ENCODE measurements around the gene SFMBT2.
"Not testable (repeated sequence)": the region's sequence is repeated elsewhere in the genome, so short reads cannot be mapped to it uniquely, and the experiment has no call there.

SFMBT2 gene

DNA sequence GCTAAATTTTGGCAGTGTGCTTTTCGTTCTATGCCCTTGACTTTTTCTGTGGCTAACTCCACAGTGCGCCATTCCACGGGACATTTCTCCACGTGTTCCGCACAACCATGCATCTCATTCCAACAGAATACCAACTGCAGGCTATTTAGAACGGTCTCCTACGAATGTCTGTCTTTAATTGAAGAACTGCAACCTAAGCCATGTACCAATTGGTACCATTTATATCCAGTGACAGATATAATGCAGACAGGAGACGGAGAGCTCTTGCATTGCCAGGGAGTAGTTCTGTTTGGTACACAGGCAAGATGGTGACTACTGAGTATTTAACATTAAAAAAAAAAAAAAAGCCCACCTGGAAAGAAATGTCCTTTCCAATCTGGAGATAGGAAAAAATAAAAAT is 9.1 kb downstream of the SFMBT2 start:
- DNase-seq (ENCODE audit: low read depth, low spot score): no peak

DNA sequence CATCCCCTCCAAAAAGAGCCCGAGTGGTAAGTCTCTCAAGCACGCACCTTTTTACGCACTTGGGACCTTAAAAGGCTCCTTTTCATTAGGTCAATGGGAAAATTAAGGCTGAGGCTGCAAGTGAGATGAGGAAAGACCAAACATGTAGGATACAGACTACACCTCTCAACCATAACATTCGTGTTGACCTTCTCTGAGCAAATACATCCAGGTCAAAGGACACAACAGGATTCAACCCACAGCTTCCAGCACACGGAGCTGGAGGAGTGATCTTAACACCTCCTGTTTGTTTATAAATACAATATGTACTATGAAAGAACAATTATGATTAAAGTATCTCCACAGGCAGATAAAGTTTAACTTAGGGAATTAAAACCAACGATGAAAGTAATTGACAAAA is 9.7 kb downstream of the SFMBT2 start:
- no peak for DNase-seq (ENCODE audit: low read depth, low spot score)

DNA sequence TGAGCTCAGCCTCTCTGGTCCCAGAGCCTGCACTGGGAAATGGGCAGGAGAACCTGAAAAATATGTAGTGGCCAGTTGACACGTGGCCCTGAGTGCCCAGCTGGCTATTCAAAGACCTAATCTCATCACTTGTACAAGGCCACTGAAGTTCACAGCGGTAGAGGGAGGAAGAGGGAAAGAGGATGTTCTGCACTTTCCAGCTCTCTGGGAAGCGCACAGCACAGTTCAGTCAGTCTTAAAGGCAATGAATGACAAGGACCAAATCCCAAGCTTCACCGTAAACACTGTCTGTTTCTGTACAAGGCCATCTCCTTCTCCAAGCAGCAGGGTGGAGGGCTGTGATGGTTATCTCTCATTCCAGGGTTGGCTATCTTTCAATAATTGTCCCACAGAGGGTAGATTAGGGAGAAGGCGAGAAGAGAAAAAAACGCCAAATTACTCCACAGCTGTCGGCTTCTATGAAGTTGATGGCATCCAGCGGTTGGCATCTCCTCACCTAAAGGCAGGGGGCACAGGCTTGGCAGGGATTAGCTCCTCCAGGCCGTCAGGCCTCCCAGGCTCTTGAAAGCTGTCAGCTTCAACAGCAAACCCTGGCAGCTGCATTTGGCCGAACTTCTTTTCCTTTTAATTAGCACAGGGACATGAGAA is 10.6 kb downstream of the SFMBT2 start:
- DNase-seq (ENCODE audit: low read depth, low spot score): no peak

DNA sequence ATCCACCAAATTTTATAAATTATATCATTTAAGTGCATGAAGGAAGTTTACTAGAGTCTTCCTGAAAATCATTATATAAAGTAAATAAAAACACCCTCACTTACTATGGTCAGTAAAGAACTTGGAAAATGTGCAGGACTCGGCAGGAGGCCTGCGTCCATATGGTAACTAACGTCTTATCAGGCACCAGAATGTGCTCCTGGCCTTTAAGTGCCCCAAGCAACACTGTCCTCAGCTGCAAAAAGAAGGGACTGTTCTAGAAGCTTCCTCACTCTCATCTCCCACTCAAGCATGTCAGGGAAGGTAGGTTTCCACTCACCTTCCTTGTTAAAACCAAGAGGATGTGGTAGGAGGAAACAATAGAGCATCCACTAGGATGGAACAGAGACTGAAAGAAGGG is 11.3 kb downstream of the SFMBT2 start:
- DNase-seq (ENCODE audit: low read depth, low spot score): no peak

DNA sequence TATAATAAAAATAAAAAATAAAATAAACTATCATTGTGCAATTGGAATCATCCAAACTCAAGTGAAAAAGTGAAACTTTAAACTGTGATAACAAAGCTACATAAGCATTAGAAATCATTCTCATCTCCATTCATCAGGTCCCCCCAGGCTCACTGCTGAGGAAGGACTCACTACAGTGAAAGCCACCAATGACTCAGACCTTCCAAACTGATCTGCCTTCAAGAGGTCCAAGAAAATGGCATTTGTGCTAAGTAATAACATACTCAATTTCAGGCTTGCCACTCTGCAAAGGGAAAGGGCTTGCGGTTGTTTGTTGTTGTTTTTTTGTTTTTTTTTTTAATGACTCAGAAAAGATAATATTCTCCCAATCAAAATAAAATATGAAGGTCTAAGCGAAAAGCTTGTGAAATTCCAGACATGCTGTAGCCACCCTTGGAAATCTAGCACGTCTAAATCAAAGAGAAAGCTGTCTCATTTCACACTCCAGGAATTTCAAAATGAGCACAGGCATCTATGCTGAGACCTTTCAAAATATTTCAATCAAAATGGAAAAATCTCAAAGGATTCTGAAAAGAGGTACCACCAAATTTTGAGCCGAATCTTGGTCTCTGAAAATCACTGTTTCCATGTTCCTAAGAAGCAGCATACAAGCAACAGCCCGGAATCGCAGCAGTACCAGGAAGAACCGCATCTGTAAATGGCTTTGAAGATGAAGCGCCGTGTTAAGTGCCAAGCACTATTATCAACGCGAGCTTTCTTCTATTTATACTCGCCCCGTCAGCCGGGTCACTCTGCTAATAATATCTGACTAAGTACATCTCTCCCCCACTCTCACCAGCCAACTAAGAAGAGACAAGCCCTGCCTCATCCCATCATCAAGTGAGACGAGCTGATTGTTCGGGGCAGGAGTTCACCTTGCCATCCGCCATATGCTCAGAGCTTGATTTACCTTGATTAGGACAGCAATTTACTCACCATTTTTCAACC is 13.5 kb downstream of the SFMBT2 start:
- DNase-seq (ENCODE audit: low read depth, low spot score): no peak

DNA sequence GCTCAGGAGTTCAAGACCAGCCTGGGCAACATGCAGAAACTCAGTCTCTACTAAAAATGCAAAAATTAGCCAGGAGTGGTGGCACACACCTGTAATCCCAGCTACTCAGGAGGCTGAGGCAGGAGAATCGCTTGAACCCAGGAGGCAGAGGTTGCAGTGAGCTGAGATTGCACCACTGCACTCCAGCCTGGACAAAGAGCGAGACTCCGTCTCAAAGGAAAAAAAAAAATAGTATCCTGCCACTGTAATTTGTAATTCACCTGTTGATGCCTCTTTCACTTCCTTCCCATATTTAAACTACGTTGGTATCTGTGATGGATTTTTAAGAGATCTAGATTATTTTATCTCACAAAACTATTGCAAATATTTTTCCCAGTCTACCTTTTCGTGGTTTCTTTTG is 18.5 kb downstream of the SFMBT2 start:
- not testable (repeated sequence) for DNase-seq (ENCODE audit: low read depth, low spot score)

DNA sequence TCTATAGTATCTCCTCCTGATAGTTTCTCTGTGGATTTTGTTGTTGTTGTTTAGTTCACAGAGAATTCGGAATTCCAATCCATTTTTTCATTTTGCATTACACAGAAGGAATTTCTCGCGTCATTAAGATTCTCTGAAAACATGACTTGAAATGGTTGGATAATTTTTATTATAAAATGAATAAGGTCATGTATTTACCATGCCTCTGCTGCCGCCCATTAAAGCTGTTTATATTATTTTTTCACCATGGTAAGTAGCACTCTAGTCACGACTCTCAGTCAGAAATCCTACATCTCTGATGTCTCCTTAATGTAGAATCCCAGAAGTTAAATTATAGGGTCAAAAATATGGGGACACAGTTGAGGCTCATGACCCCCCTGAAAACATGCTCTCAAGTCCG is 19.1 kb downstream of the SFMBT2 start:
- no peak for DNase-seq (ENCODE audit: low read depth, low spot score)

DNA sequence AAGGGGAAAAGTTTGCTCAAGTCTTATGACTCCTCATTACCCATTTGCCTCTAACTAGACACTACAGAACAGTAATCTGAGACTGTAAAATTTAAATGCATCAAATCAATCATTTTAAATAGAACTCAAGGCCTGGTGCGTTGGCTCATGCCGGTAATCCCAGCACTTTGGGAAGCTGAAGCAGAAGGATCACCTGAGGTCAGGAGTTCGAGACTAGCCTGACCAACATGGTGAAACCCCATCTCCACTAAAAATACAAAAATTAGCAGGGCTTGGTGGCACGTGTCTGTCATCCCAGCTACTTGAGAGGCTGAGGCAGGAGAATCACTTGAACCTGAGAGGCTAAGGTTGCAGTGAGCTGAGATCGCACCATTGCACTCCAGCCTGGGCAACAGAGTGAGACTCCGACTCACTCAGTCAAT is 20.1 kb downstream of the SFMBT2 start:
- DNase-seq (ENCODE audit: low read depth, low spot score): not testable (repeated sequence)

DNA sequence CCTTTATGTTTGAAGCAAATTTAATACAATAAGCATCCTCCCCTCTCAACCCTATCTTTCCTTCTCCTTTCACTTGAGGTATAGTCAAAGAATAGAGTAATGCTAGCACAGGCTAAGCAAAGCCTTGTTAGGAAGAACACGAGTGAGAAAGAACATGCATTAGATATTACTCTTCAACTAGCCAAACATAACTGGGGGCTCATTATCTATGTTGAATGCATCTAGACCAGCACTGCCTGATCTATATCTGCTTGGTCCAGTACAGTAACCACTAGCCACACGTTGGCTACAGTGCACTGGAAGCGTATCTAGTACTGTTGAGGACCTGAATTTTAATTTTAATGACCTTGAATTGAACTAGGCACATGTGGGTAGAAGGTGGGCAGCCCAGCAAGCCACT is 21.0 kb downstream of the SFMBT2 start:
- DNase-seq (ENCODE audit: low read depth, low spot score): no peak

DNA sequence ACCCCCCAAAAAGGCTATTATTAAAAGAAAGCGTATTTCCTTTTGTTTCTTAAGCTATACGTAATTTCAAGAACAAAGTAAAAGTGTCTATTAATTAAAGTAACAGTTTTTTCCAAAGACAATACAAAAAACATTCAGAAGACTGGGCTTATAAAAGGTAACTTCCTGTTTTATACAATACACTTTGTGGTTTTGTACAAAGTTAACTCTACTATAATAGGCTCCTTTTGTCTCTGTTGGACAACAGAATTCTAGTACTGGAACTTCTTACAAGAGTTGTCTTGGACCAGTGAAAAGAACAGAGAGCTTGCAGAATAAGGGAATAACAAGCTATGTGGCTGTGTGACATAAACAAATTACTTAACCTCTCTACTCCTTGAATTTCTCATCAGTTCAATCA is 21.5 kb downstream of the SFMBT2 start:
- DNase-seq (ENCODE audit: low read depth, low spot score): no peak

DNA sequence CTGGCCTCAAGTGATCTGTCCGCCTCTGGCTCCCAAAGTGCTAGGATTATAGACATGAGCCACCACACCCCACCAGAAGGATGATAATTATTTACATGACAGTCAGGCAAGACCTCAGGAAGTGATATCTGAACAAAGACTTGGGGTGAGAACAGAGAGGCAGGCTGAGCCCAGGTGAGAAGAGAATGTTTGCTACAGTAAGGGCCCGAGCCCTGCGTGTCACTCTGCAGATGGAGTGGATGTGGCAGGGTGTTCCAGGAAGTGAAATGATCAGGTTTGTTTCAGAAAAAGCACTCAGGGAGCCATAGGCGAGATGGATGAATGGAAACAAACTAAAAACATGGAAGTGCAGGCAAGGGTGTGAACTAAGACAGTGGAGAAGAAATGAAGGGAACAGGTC is 22.2 kb downstream of the SFMBT2 start:
- no peak for DNase-seq (ENCODE audit: low read depth, low spot score)

DNA sequence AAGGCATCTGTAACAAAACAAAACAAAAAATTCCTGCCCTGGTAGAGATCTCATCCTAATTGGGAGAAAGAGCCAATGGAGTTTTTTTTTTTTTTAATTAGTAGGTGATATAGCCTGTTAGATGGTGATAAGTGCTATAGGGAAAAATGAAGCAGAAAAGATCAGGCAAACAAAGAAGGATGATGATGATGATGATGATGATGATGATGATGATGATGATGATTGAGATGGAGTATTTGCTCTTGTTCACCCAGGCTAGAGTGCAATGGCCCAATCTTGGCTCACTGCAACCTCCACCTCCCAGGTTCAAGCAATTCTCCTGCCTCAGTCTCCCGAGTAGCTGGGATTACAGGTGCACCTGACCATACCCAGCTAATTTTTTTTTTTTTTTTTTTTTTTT is 22.7 kb downstream of the SFMBT2 start:
- DNase-seq (ENCODE audit: low read depth, low spot score): not testable (repeated sequence)

DNA sequence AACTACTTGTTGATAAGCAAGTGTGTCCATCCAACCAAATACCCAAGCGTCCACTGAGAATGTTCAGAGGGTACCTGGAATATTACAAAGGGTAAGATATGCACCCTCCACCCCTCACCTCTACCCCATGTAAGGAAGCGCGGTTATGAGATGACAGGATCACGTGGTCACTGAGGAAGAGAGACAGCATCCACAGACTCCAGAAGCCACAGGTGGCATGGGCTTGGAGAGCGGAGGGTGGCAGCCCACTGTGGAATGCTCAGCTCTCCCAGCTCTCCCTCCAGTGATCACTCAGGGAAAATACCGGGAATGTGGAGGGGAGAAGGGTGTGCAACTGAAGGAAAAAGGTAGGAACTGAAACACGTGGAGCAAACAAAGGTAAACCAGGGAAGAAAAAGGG is 25.7 kb downstream of the SFMBT2 start:
- DNase-seq (ENCODE audit: low read depth, low spot score): no peak

DNA sequence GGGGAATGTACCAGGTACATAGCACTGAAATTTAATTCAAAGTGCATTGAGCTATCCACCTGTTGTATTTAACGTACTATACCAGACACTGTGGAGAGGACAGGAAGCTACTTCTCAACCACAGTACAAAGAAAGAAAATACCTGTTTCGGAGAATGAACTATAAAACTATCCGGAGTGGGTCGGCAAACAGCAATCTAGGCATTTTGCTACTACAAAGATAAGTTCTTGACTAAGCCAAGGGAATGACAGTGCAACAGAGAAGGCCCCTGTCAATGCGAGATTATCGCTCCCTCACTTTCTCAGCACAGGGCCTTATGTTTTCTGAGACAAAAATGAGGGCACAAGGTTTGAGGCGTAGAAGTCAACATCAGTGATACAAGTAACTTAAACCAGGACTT is 27.4 kb downstream of the SFMBT2 start:
- no peak for DNase-seq (ENCODE audit: low read depth, low spot score)

DNA sequence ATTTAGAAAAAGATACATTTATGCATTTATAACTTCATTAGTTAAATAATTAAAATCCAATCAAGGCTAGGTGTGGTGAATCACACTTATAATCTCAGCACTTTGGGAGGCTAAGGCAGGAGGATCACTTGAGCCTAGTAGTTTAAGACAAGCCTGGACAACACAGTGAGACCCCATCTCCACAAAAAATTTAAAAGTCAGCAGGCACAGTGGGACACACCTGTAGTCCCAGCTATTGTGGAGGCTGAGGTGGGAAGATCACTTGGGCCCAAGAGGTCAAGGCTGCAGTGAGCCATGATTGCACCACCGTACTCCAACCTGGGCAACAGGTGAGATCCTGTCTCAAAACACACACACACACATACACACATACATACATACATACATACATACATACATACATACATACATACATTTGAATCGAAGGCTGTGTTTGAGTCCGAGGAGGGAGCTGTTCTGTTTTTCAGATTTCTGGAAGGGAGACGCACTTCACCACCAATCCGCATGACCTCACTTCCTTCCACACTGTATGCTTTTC is 30.1 kb downstream of the SFMBT2 start:
- no peak for DNase-seq (ENCODE audit: low read depth, low spot score)

DNA sequence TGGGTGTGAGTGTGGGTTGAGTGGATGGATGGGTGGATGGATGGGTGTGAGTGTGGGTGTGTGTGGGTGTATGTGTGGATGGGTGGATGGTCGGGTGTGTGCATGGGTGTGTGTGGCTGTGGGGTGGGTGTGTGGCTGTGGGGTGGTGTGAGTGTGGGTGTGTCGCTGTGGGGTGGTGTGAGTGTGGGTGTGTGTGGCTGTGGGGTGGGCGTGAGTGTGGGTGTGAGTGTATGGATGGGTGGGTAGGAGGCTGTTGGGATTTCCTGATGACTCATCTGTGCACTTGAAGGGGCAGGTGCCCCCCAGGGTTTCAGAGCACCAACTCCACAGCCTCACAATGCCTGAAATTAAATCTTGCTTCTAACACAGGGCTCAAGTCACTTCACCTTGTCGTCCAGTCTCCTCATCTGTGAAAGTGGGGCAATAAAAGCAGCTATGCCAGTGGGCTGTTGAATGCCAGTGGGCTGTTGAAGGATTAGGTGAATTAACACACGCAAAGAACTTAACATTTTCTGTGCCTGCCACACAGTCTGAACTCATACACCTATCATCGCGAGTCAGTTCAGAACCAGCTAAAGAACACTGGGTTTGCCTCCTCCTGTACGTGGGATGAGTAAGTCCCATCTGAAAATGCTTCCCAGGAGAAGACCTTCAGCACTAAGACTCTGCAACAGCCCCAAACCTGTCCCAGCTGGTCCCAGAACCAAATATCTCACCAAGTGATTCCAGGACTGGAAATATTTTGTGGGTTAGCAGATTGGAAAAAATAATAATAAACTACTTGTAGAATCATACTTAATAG is 32.0 kb downstream of the SFMBT2 start:
- no peak for DNase-seq (ENCODE audit: low read depth, low spot score)

DNA sequence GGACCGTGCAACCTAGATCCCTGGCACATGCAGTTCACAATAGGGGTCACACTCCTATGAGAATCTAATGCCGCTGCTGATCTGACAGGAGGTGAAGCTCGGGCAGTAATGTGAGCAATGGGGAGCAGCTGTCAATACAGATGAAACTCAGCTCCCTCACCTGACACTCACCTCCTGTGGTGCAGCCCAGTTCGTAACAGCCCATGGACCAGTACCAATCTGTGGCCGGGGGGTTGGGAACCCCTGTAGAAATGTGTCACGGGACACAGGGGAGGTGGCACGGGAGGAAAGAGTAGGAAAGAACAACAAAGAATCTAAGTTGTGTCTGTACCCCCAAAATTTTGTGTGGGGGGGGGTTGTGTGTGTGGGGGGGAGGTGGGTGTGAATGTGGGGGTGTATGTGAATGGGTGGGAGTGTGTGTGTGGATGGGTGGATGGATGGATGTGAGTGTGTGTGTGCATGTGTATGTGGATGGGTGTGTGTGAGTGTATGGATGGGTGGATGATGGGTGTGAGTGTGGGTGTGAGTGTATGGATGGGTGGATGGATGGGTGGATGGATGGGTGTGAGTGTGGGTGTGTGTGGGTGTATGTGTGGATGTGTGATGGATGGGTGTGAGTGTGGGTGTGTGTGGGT is 33.1 kb downstream of the SFMBT2 start:
- DNase-seq (ENCODE audit: low read depth, low spot score): no peak

DNA sequence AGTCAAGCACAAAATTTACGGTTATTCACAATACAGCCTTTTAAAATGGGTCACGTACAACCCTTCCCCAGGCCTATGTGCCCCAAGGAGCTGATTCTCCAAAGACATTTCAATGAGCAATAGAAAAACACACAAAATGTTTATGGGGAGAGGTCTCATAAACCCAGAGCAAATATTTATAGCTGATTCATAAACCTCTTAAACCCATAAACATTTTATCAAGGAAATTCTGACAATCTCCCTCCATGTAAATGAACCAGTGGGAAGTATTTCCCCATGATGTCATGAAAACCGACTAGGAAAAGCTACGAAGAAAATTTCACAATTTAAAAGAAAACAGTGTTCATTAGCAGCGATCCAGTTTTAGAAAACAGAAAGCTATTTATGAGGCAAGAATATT is 36.0 kb downstream of the SFMBT2 start:
- DNase-seq (ENCODE audit: low read depth, low spot score): no peak

DNA sequence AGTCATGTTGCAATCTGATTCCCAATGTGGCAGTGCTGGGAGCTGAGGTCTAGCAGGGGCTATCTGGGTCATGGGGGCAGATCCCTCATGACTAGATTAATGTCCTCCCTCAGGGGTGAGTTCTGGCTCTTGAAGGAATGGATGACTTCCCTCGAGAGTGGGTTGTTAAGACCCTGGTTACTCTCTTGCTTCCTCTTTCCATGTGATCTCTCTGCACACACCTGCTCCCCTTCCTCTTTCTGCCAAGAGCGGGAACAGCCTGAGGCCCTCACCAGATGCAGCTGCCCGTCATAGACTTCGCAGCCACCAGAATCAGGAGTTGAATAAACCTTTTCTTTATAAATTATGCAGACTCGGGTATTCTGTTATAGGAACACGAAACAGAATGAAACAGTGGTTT is 37.8 kb downstream of the SFMBT2 start:
- DNase-seq (ENCODE audit: low read depth, low spot score): no peak

DNA sequence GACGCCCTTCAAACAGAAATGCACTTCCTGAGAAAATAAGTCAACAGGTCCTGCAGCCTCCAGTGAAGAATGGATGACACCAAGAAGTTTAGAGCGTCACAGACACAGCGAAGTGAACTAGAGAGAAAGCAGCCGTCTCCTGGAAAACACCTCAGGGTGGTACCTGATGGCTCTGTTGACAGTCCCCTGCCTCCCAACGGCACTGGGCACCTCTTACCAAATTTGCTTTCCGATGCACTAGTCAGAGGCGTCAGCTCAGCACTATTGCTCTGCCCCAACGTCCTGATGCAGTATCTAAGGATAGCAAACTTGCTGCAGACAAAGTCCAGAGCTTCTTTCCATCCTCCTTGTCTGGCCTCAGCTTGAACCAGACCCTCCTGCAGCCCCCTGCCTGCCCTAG is 38.3 kb downstream of the SFMBT2 start:
- DNase-seq (ENCODE audit: low read depth, low spot score): no peak

DNA sequence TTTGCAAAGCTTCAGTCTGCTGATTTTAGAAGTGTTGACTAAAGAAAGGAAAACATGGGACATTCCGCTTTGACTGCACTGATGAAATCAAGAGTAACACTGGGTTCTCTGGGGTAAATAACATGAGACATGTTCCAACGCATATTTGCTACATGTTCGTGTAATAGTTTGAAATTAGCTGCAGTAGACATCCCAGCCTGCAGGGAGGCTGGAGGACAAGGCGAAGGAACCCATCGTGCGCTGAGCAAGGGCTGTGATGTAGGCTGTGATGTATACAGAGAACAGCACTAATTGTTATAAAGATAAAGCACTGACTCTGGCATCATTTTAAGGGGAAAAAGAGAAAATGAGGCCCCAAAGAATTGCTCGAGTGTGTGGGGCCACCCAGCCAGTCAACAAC is 40.3 kb downstream of the SFMBT2 start:
- no peak for DNase-seq (ENCODE audit: low read depth, low spot score)
